Measurements from ENCODE around the gene CPA2. TPM values are rescaled to one million over a fixed set of nuclear protein-coding genes. Genes with fewer than 3 reads are reported as not detected.

The CPA2 gene
- total RNA-seq, 1 experiment from 2014 or later, result 0.90 TPM

GRCh38 chr7:130334274-130334673 is 67.6 kb downstream of the CPA2 start:
- Mint-ChIP-seq H3K4me1 (peaks cover 31% of the 10 kb centered on the region), H3K4me3 (no peak overlapping the region), H3K27ac (no peak overlapping the region), H3K36me3 (no peaks in the 10 kb centered on the region), H3K27me3 (ENCODE audit: low read depth) (no peaks in the 10 kb centered on the region; the same call in 1 of the 2 replicates), H3K9me3 (no peaks in the 10 kb centered on the region)
- DNase-seq (ENCODE audit: low spot score) (no peak), ATAC-seq (no peak)
- CTCF ChIA-PET, result no interaction called here
- POLR2A ChIA-PET, result no interaction called here
- TF ChIP-seq IRF2 (CRISPR knock-in tag; IDR thresholded peaks at IDR 0.05; ENCODE audit: borderline replicate concordance, low read depth) (no peak), USF2 (CRISPR knock-in tag; IDR thresholded peaks at IDR 0.05) (no peak), NFATC4 (CRISPR knock-in tag; IDR thresholded peaks at IDR 0.05) (no peak), ZNF423 (CRISPR knock-in tag; IDR thresholded peaks at IDR 0.05) (no peak), SOX15 (CRISPR knock-in tag; IDR thresholded peaks at IDR 0.05) (no peak)

- Mint-ChIP-seq H3K27ac (peak overlapping the region; percentile 53; the same call in 1 of the 2 replicates), H3K4me1 (peaks cover 23% of the 10 kb centered on the region), H3K36me3 (no peaks in the 10 kb centered on the region), H3K9me3 (no peaks in the 10 kb centered on the region), H3K4me3 (no peak overlapping the region), H3K27me3 (ENCODE audit: low read depth) (no peaks in the 10 kb centered on the region)
- ATAC-seq (peak; percentile 52), DNase-seq (ENCODE audit: low spot score) (no peak)
- TF ChIP-seq STAT6 (CRISPR knock-in tag; conservative IDR thresholded peaks at IDR 0.05; ENCODE audit: low read depth) (no peak), PREB (CRISPR knock-in tag; IDR thresholded peaks at IDR 0.05; ENCODE audit: borderline replicate concordance) (no peak), SOX15 (CRISPR knock-in tag; IDR thresholded peaks at IDR 0.05) (no peak)
- ChIA-PET POLR2A (no interaction called here), CTCF (interaction anchor here (1.3 kb wide), 3 partner anchors 13 to 150 kb away, joined by 3 to 4 read pairs (median 3); no protein-coding TSS in a partner anchor)
Measured at GRCh38 chr7:130337410-130337971, 70.8 kb downstream of the CPA2 start.

GRCh38 chr7:130338233-130338632 is 71.6 kb downstream of the CPA2 start:
- Mint-ChIP-seq H3K36me3 (no peaks in the 10 kb centered on the region), H3K4me1 (peaks cover 25% of the 10 kb centered on the region), H3K9me3 (no peaks in the 10 kb centered on the region), H3K27ac (peak overlapping the region; percentile 53; the same call in 1 of the 2 replicates), H3K27me3 (ENCODE audit: low read depth) (no peaks in the 10 kb centered on the region), H3K4me3 (no peak overlapping the region)
- DNase-seq (ENCODE audit: low spot score) (no peak), ATAC-seq (peak; percentile 71)
- CTCF ChIA-PET, result interaction anchor here (1.3 kb wide), 2 partner anchors 12 to 149 kb away, joined by 3 read pairs; no protein-coding TSS in a partner anchor
- POLR2A ChIA-PET, result no interaction called here
- no peak for TF ChIP-seq E2F4 (CRISPR knock-in tag; IDR thresholded peaks at IDR 0.05; ENCODE audit: borderline replicate concordance, low read depth)
- no peak for TF ChIP-seq ZNF425 (CRISPR knock-in tag; conservative IDR thresholded peaks at IDR 0.05)
- TF ChIP-seq IRF2 (CRISPR knock-in tag; IDR thresholded peaks at IDR 0.05; ENCODE audit: borderline replicate concordance, low read depth), result no peak
- TF ChIP-seq HMGA2 (CRISPR knock-in tag; IDR thresholded peaks at IDR 0.05), result no peak
- no peak for TF ChIP-seq ESRRA (CRISPR knock-in tag; IDR thresholded peaks at IDR 0.05; ENCODE audit: borderline replicate concordance)

Other genes with a start within 250 kb of the CPA2 start
- 27.8 to 31.6 TPM (median 28.7 TPM) in 3 replicates for gene ZC3HC1, start 215.5 kb upstream of the CPA2 start, total RNA-seq (2021)
- gene KLHDC10, start 196.3 kb upstream of the CPA2 start, total RNA-seq (2021), result 14.4 to 16.5 TPM (median 15.0 TPM) in 3 replicates
- 21.0 to 25.8 TPM (median 23.5 TPM) in 3 replicates for gene TMEM209, start 61.5 kb upstream of the CPA2 start, total RNA-seq (2021)
- gene SSMEM1, start 59.0 kb upstream of the CPA2 start, total RNA-seq (2021), result not detected in 3 replicates
- 0.11 TPM in 2 of 3 replicates, not detected in the other for gene CPA4, start 26.3 kb downstream of the CPA2 start, total RNA-seq (2021)
- not detected in 3 replicates for gene CPA5, start 78.0 kb downstream of the CPA2 start, total RNA-seq (2021)
- 7.9 to 14.0 TPM (median 8.9 TPM) in 3 replicates for gene CPA1, start 113.6 kb downstream of the CPA2 start, total RNA-seq (2021)
- 7.1 to 11.2 TPM (median 10.2 TPM) in 3 replicates for gene CEP41, start 174.2 kb downstream of the CPA2 start, total RNA-seq (2021)
- gene MEST, start 225.2 kb downstream of the CPA2 start, total RNA-seq (2021), result 130 to 188 TPM (median 143 TPM) in 3 replicates